HEK293T (cell line): ENCODE results near the gene MARS1.

Experiments
- BHLHE40 ChIP-seq: fragments of 450-650 bp; IDR thresholded peaks from 2 replicates; pipeline ENCODE4 v1.6.1; 2016; ENCODE audit warnings: mild to moderate bottlenecking, moderate library complexity, borderline replicate concordance
- FOXM1 ChIP-seq: fragments of 450-650 bp; IDR thresholded peaks from 2 replicates; pipeline ENCODE4 v1.6.1; 2017; ENCODE audit warnings: mild to moderate bottlenecking, borderline replicate concordance
- SP1 ChIP-seq: fragments of 450-650 bp; IDR thresholded peaks from 2 replicates; pipeline ENCODE4 v1.6.1; 2017

DNA sequence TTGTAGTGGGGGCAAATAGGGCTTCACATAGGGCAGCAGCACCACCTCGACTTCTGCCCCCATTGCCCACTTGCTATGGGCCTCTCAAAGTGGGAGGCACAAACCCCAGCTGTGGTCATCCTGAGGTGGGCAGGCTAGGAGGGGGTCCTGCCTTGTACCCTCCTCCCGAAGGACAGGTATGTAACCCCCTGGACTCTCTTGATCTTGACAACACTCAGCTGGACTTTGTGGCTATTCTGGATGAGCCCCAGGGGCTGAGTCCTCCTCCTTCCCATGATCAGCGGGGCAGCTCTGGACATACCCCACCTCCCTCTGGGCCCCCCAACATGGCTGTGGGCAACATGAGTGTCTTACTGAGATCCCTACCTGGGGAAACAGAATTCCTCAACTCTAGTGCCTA, 16.2 kb upstream of the MARS1 start:
- TF ChIP-seq BHLHE40 (no peak), FOXM1 (no peak), SP1 (no peak)
